Astrocyte (in vitro differentiated cells and primary cell): ENCODE results near the gene TFE3. TPM values are rescaled to one million over a fixed set of nuclear protein-coding genes. Genes with fewer than 3 reads are reported as not detected.
"Not testable (repeated sequence)": the region's sequence is repeated elsewhere in the genome, so short reads cannot be mapped to it uniquely, and the experiment has no call there.

Source experiments
- DNase-seq: peaks from one replicate; pipeline ENCODE4 v3.0.0-alpha.2; 2010; ENCODE audit warnings: low read depth
- FAIRE-seq: peaks from 2 replicates; lab custom pipeline; 2011; peaks lifted over from hg19 to GRCh38; lab: Jason Lieb, UNC
- H2AFZ ChIP-seq: 2 replicates; pipeline ENCODE4 v1.6.0; 2012; ENCODE audit warnings: low read depth, low read length, inconsistent platforms
- H3K27ac ChIP-seq: 2 replicates; pipeline ENCODE4 v1.5.1; 2011; ENCODE audit warnings: low read depth, low read length, inconsistent platforms
- H3K27me3 ChIP-seq: 2 replicates; pipeline ENCODE4 v1.6.0; 2011; ENCODE audit warnings: low read length, inconsistent platforms; ENCODE audit not compliant: insufficient read depth
- H3K36me3 ChIP-seq: 2 replicates; pipeline ENCODE4 v1.5.1; 2011; ENCODE audit warnings: low read length, inconsistent platforms; ENCODE audit not compliant: insufficient read depth
- H3K4me1 ChIP-seq: 2 replicates; pipeline ENCODE4 v1.5.1; 2011; ENCODE audit warnings: low read length, inconsistent platforms; ENCODE audit not compliant: insufficient read depth
- H3K4me2 ChIP-seq: 2 replicates; pipeline ENCODE4 v1.6.0; 2012; ENCODE audit warnings: low read length, inconsistent platforms
- H3K4me3 ChIP-seq: 2 replicates; pipeline ENCODE4 v1.5.1; 2011; ENCODE audit warnings: low read depth, mild to moderate bottlenecking, low read length, inconsistent platforms; ENCODE audit not compliant: insufficient read depth
- H3K79me2 ChIP-seq: 2 replicates; pipeline ENCODE4 v1.6.0; 2012; ENCODE audit warnings: mild to moderate bottlenecking, low read length, inconsistent platforms; ENCODE audit not compliant: insufficient read depth
- H3K9ac ChIP-seq: 2 replicates; pipeline ENCODE4 v1.6.0; 2012; ENCODE audit warnings: mild to moderate bottlenecking, low read length, inconsistent platforms
- H3K9me3 ChIP-seq: 2 replicates; pipeline ENCODE4 v1.5.1; 2012; ENCODE audit warnings: low read depth, mild to moderate bottlenecking, low read length, inconsistent platforms; ENCODE audit not compliant: insufficient read depth
- H4K20me1 ChIP-seq: 2 replicates; pipeline ENCODE4 v1.6.0; 2012; ENCODE audit warnings: low read length, inconsistent platforms; ENCODE audit not compliant: insufficient read depth
- H3K27ac Mint-ChIP-seq: one replicate; pipeline ENCODE4 v1.8.0; 2021; ENCODE audit warnings: mild to moderate bottlenecking, mixed read lengths; ENCODE audit not compliant: unreplicated experiment
- H3K27me3 Mint-ChIP-seq: one replicate; pipeline ENCODE4 v1.8.0; 2021; ENCODE audit warnings: low read depth, mixed read lengths; ENCODE audit not compliant: unreplicated experiment
- H3K36me3 Mint-ChIP-seq: one replicate; pipeline ENCODE4 v1.8.0; 2021; ENCODE audit warnings: low read depth, mixed read lengths; ENCODE audit not compliant: unreplicated experiment
- H3K4me1 Mint-ChIP-seq: one replicate; pipeline ENCODE4 v1.8.0; 2021; ENCODE audit warnings: low read depth, mixed read lengths; ENCODE audit not compliant: unreplicated experiment
- H3K4me3 Mint-ChIP-seq: one replicate; pipeline ENCODE4 v1.8.0; 2021; ENCODE audit warnings: mild to moderate bottlenecking, moderate library complexity, mixed read lengths; ENCODE audit not compliant: unreplicated experiment
- H3K9me3 Mint-ChIP-seq: one replicate; pipeline ENCODE4 v1.8.0; 2021; ENCODE audit warnings: mild to moderate bottlenecking, mixed read lengths; ENCODE audit not compliant: unreplicated experiment
- CTCF ChIP-seq: IDR thresholded peaks from 2 replicates; pipeline ENCODE4 v1.5.1; 2011; ENCODE audit warnings: low read depth, mild to moderate bottlenecking, inconsistent platforms, low read length, moderate library complexity; ENCODE audit not compliant: insufficient read depth
- EZH2 ChIP-seq: IDR thresholded peaks from 2 replicates; pipeline ENCODE4 v1.6.1; 2012; ENCODE audit warnings: mild to moderate bottlenecking, low read length, inconsistent platforms; ENCODE audit not compliant: insufficient read depth
- total RNA-seq: library from RNA; stranded (reverse); gene quantifications from 2 replicates; pipeline ENCODE4 v1.2.1, GENCODE V29; 2021

TFE3 gene
- total RNA-seq, 1 donor from 2014 or later: 53.4 TPM

- H3K9ac ChIP-seq: no peak overlapping the region
- DNase-seq: no peak
- Mint-ChIP-seq H3K4me1 (no peaks in the 10 kb centered on the region), H3K9me3 (no peaks in the 10 kb centered on the region), H3K27me3 (no peaks in the 10 kb centered on the region), H3K36me3 (no peaks in the 10 kb centered on the region), H3K27ac (no peak overlapping the region), H3K4me3 (no peak overlapping the region)
- FAIRE-seq: no peak
- no peak overlapping the region for H3K4me3 ChIP-seq
- no peak for TF ChIP-seq CTCF
- TF ChIP-seq EZH2: no peak
- no peak overlapping the region for H3K4me2 ChIP-seq
- H4K20me1 ChIP-seq: no peaks in the 10 kb centered on the region
- H3K4me1 ChIP-seq: no peaks in the 10 kb centered on the region
- H3K27ac ChIP-seq: no peak overlapping the region
- H3K9me3 ChIP-seq: no peaks in the 10 kb centered on the region
- no peaks in the 10 kb centered on the region for H3K27me3 ChIP-seq
- H3K79me2 ChIP-seq: no peaks in the 10 kb centered on the region
- H3K36me3 ChIP-seq: peaks cover 5% of the 10 kb centered on the region
- no peak overlapping the region for H2AFZ ChIP-seq
Measured at GRCh38 chrX:48983081-48983480, 60.1 kb downstream of the TFE3 start.

- Mint-ChIP-seq H3K27me3 (no peaks in the 10 kb centered on the region), H3K36me3 (no peaks in the 10 kb centered on the region), H3K4me1 (no peaks in the 10 kb centered on the region), H3K27ac (no peak overlapping the region), H3K4me3 (no peak overlapping the region), H3K9me3 (no peaks in the 10 kb centered on the region)
- Histone ChIP-seq H3K4me1 (no peaks in the 10 kb centered on the region), H3K4me2 (no peak overlapping the region), H3K27ac (no peak overlapping the region), H4K20me1 (no peaks in the 10 kb centered on the region), H3K9ac (no peak overlapping the region), H2AFZ (no peak overlapping the region), H3K4me3 (no peak overlapping the region), H3K36me3 (peaks cover 5% of the 10 kb centered on the region), H3K27me3 (no peaks in the 10 kb centered on the region), H3K9me3 (no peaks in the 10 kb centered on the region), H3K79me2 (no peaks in the 10 kb centered on the region)
- TF ChIP-seq CTCF (no peak), EZH2 (no peak)
- no peak for FAIRE-seq
- no peak for DNase-seq
Measured at GRCh38 chrX:48981178-48981577, 62.0 kb downstream of the TFE3 start.

GRCh38 chrX:48980341-48980740 is 62.8 kb downstream of the TFE3 start:
- H3K4me1 ChIP-seq, H2AFZ ChIP-seq, DNase-seq, H3K9me3 ChIP-seq, H3K4me3 ChIP-seq, H3K4me1 Mint-ChIP-seq, H3K36me3 Mint-ChIP-seq, H3K9me3 Mint-ChIP-seq, H3K27me3 Mint-ChIP-seq, H3K4me2 ChIP-seq, H3K36me3 ChIP-seq, H4K20me1 ChIP-seq, H3K79me2 ChIP-seq, H3K9ac ChIP-seq, H3K27ac Mint-ChIP-seq, H3K27ac ChIP-seq, FAIRE-seq, H3K4me3 Mint-ChIP-seq, H3K27me3 ChIP-seq: not testable (repeated sequence)

Other genes starting within 250 kb of the TFE3 start
- 59.2 and 60.6 TPM in 2 replicates for gene HDAC6, start 241.3 kb downstream of the TFE3 start, total RNA-seq
- gene ERAS, start 216.8 kb downstream of the TFE3 start, total RNA-seq: 0.24 TPM in 1 of 2 replicates, not detected in the other
- 62.0 and 65.0 TPM in 2 replicates for gene PCSK1N, start 207.7 kb downstream of the TFE3 start, total RNA-seq
- 57.7 and 58.2 TPM in 2 replicates for gene TIMM17B, start 145.6 kb downstream of the TFE3 start, total RNA-seq
- gene PQBP1, start 145.4 kb downstream of the TFE3 start, total RNA-seq: 88.2 and 101 TPM in 2 replicates
- gene SLC35A2, start 131.7 kb downstream of the TFE3 start, total RNA-seq: 54.3 and 60.8 TPM in 2 replicates
- 12.5 and 13.4 TPM in 2 replicates for gene PIM2, start 124.3 kb downstream of the TFE3 start, total RNA-seq
- gene OTUD5, start 85.8 kb downstream of the TFE3 start, total RNA-seq: 56.1 and 62.5 TPM in 2 replicates
- gene KCND1, start 71.5 kb downstream of the TFE3 start, total RNA-seq: 5.2 and 5.6 TPM in 2 replicates
- 41.7 and 43.4 TPM in 2 replicates for gene GRIPAP1, start 41.1 kb downstream of the TFE3 start, total RNA-seq
- gene CCDC120, start 15.6 kb upstream of the TFE3 start, total RNA-seq: 6.3 and 8.2 TPM in 2 replicates
- gene PRAF2, start 30.6 kb upstream of the TFE3 start, total RNA-seq: 44.4 and 52.8 TPM in 2 replicates
- gene WDR45, start 36.5 kb upstream of the TFE3 start, total RNA-seq: 54.9 TPM in 2 replicates
- gene GPKOW, start 80.4 kb upstream of the TFE3 start, total RNA-seq: 15.6 and 16.9 TPM in 2 replicates
- 0.96 and 1.2 TPM in 2 replicates for gene MAGIX, start 119.4 kb upstream of the TFE3 start, total RNA-seq
- gene PLP2, start 128.5 kb upstream of the TFE3 start, total RNA-seq: 109 TPM in 2 replicates
- gene PRICKLE3, start 143.0 kb upstream of the TFE3 start, total RNA-seq: 13.9 and 14.2 TPM in 2 replicates
- 1.6 and 1.9 TPM in 2 replicates for gene SYP, start 156.8 kb upstream of the TFE3 start, total RNA-seq
- not detected in 2 replicates for gene CACNA1F, start 190.0 kb upstream of the TFE3 start, total RNA-seq
- gene CCDC22, start 192.1 kb upstream of the TFE3 start, total RNA-seq: 11.7 and 12.3 TPM in 2 replicates
- gene FOXP3, start 221.4 kb upstream of the TFE3 start, total RNA-seq: 0.09 and 0.12 TPM in 2 replicates
- gene PPP1R3F, start 226.4 kb upstream of the TFE3 start, total RNA-seq: 5.6 and 6.6 TPM in 2 replicates